GM19025 (cell line): ENCODE data around the gene TFIP11.

ENCODE experiments used
- ATAC-seq: cut with Tn5 transposase; IDR thresholded peaks from one replicate; pipeline ENCODE4 v1.9.1; 2021; ENCODE audit warnings: mild to moderate bottlenecking, low read depth, moderate library complexity; ENCODE audit not compliant: unreplicated experiment

The TFIP11 gene

GRCh38 chr22:26481112-26481693 lies 31.1 kb downstream of the TFIP11 start:
- ATAC-seq, result no peak

DNA sequence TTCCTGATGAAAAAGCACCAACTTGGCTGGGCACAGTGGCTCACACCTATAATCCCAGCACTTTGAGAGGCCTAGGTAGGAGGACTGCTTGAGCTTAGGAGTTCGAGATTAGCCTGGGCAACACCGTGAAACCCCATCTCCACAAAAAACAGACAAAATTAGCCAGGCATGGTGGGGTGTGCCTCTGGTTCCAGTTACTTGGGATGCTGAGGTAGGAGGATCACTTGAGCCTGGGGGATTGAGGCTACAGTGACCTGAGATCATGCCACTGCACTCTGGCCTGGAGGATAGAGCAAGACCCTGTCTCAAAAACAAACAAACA lies 31.7 kb downstream of the TFIP11 start:
- no peak for ATAC-seq

DNA sequence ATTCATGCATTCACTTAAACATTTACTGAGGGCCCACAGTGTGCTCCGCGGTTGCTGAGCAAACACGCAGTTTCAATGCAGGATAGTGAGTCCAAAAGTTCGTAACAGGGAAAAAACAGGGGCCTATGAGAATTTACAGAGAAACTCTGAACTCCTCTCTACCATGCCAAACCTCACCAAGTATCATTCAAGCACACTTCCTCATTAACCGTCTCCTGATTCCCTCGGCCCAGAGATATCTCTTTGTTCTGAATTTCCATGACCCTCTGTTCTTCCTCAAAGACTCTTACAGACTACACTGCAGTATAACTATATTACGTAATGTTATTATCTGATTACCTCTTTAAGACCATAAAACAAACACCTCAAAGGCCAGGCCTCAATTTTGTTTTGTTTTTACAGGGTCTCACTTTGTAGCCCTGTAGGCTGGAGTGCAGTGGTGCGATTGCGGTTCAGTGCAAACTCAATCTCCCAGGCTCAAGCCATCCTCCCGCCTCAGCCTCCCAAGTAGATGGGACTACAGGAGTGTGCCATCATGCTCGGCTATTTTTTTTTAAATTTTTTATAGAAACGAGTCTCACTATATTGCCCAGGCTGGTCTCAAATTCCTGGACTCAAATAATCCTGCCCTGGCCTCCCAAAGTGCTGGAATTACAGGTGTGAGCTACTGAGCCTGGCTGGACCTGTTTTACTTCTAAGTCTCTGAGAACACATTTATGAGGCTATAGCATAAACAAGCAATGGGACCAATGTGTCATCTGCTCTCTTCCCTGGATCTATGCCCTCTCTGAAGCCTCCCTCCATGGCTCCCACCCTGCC lies 32.3 kb downstream of the TFIP11 start:
- no peak for ATAC-seq

GRCh38 chr22:26479043-26479791 lies 33.1 kb downstream of the TFIP11 start:
- no peak for ATAC-seq

- ATAC-seq, result no peak
Measured at GRCh38 chr22:26477341-26477731, 34.9 kb downstream of the TFIP11 start.

- no peak for ATAC-seq
Measured at GRCh38 chr22:26476705-26477340, 35.5 kb downstream of the TFIP11 start.

GRCh38 chr22:26474682-26475081 lies 37.6 kb downstream of the TFIP11 start:
- no peak for ATAC-seq

- no peak for ATAC-seq
Measured at GRCh38 chr22:26471522-26471921, 40.8 kb downstream of the TFIP11 start.

DNA sequence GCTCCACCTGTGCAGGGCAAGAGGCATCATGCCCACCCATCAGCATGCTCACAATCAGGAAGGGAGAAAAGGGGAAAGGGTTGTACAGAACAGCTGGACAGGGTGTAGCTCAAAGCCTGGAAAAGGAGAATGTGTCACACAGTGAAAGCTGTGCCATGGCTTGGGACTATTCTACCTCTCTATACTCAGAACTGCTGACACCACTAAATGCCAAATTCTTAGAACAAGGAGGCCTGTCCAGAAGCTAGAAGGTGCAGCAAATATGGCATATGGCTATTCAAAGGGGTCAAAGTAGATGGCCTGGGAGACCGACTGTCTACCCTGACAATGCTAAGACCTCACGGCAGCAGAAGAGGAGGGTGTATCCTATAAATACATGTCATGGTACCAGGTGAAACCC lies 41.5 kb downstream of the TFIP11 start:
- no peak for ATAC-seq

DNA sequence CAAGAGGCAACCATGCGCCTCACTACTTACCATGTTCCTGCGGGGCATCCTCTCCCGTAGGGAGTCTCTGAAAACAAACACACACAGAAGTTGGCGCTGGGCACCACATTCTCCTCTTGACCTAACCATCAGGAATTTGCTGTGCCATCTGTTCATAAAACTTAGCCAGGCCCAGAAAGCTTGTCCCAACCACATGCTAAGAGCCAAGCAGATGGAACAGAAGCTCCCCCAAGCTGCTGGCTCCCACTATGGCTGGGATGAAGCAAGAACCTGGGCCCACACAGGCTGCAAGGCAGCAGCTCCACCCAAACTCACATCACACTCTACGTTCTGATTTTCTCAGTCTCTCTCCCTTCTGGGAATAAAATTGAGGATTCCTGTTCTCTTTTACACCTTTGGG lies 46.1 kb downstream of the TFIP11 start:
- no peak for ATAC-seq

DNA sequence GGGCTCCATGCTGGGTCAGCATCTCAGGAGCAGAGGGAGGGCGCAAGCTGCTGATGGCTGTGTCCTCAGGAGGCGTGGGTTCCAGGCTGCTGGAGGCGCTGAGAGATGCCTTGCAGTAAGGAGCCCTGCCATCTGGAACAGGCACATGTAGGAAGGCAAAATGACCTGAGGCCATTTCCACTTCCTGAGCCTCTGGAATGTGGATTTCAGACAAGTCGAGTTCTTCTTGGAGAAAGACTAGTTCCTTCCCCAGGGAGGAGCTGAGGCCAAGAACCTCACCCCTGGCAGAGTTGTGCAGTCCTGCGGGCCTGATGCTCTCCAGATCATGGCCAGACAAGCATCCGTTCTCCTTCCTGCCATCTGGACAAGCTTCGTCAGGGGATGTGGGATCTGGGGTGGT lies 48.0 kb downstream of the TFIP11 start:
- ATAC-seq, result no peak

GRCh38 chr22:26463688-26464087 lies 48.6 kb downstream of the TFIP11 start:
- no peak for ATAC-seq

- ATAC-seq, result no peak
Measured at GRCh38 chr22:26463101-26463661, 49.1 kb downstream of the TFIP11 start.

DNA sequence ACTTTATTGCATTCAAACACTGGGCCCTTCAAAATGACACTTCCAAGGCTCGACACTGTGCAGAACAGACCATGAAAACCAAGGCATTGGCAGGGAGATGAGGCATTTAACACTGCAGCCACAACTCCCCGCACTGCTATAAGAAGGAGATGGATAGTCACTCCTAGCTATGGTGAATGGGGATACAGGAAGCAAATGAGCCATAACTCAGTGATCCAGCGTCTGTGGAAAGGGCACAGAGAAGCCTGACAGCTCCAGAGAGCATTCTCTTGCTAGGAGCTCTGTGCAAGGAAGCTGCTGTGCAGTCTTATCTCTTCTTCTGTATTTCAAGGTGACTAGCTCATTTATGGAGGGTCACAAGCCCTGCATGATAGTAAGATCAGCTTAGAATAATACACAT lies 49.6 kb downstream of the TFIP11 start:
- no peak for ATAC-seq

DNA sequence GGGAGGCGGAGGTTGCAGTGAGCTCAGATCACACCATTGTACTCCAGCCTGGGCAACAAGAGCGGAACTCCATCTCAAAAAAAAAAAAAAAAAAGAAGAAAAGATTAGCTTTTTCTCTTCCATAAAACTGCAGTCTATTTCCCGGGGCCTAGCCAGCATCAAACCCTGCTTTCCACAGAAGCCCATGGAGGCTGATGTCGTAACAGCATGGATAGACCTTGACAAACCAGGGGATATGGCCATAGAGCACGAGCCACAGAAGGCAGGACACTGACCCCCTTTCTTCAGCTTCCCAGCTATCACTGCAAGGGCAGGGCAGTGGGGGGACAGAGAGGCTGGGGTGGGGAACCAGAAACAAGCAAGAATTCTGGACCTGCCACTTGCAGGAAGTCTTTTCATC lies 50.2 kb downstream of the TFIP11 start:
- ATAC-seq, result no peak

DNA sequence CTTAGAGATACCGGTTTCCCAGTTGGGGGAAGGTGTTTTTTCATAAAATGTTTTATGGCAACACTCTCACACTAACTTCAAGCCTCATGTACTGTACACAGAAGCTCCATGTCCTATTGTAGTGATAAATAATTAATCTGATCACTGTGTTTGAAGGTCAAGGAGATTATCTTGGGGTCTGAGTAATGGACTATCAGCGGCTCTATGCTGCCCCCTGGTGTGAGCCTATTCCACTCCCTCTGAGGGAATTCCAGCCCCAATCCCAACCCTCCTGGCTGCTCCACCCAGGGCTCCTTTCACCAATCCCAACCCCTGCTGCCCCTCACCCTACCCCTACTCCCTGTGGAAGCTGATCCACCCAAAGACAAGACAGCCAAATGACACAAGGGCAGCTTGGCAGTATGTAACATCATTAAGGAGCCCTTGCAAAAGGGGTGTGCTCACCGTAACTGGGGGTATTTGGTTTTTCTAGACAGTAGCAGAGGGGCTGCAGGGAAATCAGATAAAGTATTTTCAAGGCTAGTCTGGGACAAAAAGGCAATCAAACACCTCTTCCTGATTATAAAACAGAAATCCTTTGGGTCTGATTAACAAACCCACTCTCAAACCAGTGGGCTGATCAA lies 51.0 kb downstream of the TFIP11 start:
- ATAC-seq, result no peak

DNA sequence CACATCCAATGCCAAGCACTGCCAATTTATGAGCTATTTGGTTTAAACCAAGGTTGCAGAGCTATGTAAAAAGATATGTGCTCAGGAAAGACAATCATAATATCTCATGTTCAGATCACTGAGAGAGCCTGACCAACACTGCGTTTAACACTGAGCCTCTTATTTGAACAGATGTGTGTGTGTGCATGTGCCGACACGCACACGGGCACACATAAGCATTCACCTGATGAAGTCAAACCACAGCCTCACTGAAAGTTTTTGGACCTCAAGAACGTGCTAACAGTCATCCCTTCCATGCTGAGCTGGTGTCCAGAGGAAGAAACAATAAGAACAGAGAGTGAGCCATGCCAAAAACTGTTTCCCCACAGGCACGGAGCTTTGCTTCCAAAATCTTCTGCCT lies 52.1 kb downstream of the TFIP11 start:
- ATAC-seq, result no peak

GRCh38 chr22:26457661-26458272 lies 54.5 kb downstream of the TFIP11 start:
- no peak for ATAC-seq

DNA sequence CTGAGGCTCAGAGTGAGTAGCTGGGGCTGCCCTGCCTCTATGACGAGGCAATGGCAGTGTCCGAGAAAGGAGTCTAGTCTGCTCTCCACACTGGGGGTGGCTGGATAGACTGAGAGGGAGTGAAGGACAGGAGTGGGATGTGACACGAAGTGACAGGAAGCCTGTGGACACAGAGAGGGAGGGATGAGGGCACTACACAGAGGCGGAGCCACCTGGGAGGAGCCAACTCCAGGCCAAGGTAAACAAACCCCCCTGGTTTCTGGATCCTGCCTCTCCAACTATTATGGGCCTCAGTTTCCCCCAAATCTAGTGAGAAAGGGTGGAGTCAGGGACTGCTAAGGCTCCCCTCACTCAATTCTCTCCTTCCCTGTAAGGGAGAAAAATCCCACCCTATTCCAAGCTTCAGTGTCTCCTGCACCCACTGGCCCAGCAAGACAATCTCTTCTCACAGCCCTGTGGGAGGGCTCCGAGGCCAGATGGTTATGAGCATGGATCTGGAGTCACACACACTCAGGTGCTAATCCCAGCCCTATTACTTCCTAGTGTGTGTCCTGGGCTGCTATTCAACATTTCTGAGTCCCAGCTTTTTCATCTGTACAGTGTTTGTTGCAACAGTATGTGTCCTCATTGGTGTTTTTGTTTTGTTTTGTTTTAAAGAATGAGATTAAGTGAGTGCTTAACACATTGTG lies 58.3 kb downstream of the TFIP11 start:
- no peak for ATAC-seq

GRCh38 chr22:26453216-26453615 lies 59.1 kb downstream of the TFIP11 start:
- no peak for ATAC-seq
